Measurements from ENCODE around the gene TRPV4. TPM values are rescaled to one million over a fixed set of nuclear protein-coding genes. Genes with fewer than 3 reads are reported as not detected.
A peak's percentile ranks its signal among the peaks of the same experiment; 100 is the strongest.

Gene TRPV4
- total RNA-seq, 6 experiments from 2014 or later = 5.3 to 10.3 (median 6.7) TPM

DNA sequence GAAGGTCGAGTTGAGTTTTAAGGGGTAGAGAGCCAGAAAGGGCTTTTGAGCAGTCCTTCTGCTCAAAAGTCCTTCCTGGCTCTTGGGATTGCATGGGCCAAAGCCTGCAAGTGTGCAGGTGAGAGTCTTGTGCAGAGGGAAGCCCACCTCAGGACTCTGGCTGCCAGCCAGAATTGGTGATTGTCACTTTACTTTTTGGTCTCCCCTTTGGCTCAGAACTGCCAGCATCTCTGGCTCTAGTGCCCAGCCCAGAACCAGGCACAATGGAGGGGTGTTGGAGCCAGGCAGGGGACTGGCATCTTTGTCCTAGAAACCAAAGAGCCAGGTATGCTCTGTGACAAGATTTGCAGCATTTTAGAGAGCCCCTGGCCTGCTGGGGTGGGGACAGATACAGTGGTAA is 96.1 kb downstream of the TRPV4 start:
- peaks cover 0 to 43% (median 20%) of the 10 kb centered on the region in 4 donors for H3K4me1 ChIP-seq
- 43% methylated on average over 1 of the region's 1 CpG for WGBS (ENCODE audit: insufficient coverage, low coverage, low lambda C conversion rate, missing lambda C conversion rate)
- DNase-seq = peak; percentile 7 to 27 (median 11)
- no peak for ATAC-seq
- no peaks in the 10 kb centered on the region for H3K36me3 ChIP-seq
- peak overlapping the region in 1 of 3 donors; percentile 44 for H3K27ac ChIP-seq
- H3K9me3 ChIP-seq = no peaks in the 10 kb centered on the region
- no peaks in the 10 kb centered on the region for H3K27me3 ChIP-seq
- no peak overlapping the region for H3K4me3 ChIP-seq
- TF ChIP-seq CTCF (IDR thresholded peaks at IDR 0.05) (no peak), POLR2A (IDR thresholded peaks at IDR 0.05) (no peak)
- intact Hi-C loops (cut with DNase I) = no loop called here

DNA sequence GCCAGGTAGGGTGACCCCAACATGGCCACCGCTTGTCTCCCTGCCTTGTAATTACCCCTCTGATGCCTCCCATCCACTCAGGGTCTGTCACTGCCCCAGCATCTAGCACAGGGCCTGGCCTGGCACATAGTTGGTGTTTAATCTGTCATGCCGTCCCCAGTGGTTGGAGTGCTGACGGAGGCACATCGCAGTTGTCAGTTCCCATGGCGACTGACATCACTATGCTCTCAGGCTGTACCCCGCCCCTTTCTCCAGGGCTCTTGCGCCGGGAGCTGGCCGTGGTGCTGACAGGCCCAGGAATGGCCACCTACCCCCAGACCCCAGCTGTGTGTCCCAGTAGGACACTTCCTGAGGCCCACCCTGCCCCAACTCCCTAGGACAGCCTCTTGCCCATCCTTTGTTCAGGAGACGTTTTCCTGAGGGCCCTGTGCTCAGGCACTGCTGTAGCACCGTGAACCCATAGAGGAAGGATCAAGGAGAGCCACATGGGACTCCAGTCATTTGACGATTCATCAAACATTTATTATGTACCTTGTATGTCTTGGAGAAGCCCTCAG is 96.6 kb downstream of the TRPV4 start:
- TF ChIP-seq POLR2A (IDR thresholded peaks at IDR 0.05) = no peak
- TF ChIP-seq CTCF (IDR thresholded peaks at IDR 0.05) = no peak
- Histone ChIP-seq H3K4me3 (no peak overlapping the region), H3K27me3 (no peaks in the 10 kb centered on the region), H3K9me3 (no peaks in the 10 kb centered on the region), H3K27ac (no peak overlapping the region), H3K36me3 (no peaks in the 10 kb centered on the region), H3K4me1 (peaks cover 0 to 38% (median 18%) of the 10 kb centered on the region in 4 donors)
- peak in 2 of 4 donors; percentile 10 to 22 for ATAC-seq
- peak; percentile 16 to 52 (median 47) for DNase-seq
- intact Hi-C loops (cut with DNase I) = no loop called here
- WGBS (ENCODE audit: insufficient coverage, low coverage, low lambda C conversion rate, missing lambda C conversion rate) = 38% methylated on average over 6 of the region's 12 CpGs

- intact Hi-C loops (cut with DNase I) = no loop called here
- peak; percentile 53 to 90 (median 84) for DNase-seq
- no peak for TF ChIP-seq CTCF (IDR thresholded peaks at IDR 0.05)
- no peak for TF ChIP-seq POLR2A (IDR thresholded peaks at IDR 0.05)
- Histone ChIP-seq H3K9me3 (no peaks in the 10 kb centered on the region), H3K36me3 (no peaks in the 10 kb centered on the region), H3K4me3 (no peak overlapping the region), H3K27ac (no peak overlapping the region), H3K4me1 (peaks cover 0 to 37% (median 17%) of the 10 kb centered on the region in 4 donors), H3K27me3 (no peaks in the 10 kb centered on the region)
- 40% methylated on average over 6 of the region's 9 CpGs for whole genome bisulfite sequencing (ENCODE audit: insufficient coverage, low coverage, low lambda C conversion rate, missing lambda C conversion rate)
- peak; percentile 78 to 85 (median 84) for ATAC-seq
Observed at GRCh38 chr12:109735825-109736551, 97.2 kb downstream of the TRPV4 start.

DNA sequence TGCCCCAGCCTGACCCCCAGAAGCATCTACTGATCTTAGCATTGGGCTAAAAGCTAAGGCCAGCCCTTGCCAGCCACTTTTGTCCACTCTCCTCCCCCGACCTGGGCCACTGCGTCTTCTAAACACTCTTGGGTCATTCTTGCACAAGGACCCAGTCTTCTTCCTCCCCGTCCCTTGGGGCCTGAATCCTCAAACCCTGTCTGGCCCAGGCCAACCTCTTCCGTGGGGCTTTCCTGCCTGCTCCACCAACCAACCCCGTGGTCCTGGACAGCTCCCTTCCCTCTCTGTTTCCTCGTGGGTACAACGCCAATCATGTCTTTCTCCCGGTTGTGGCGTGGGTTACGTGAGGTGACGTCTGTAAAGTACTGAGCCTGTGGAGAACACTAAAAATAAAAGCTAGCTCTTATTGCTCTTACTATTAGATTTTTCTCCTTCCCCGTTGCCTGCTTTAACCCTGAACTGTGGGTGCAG is 98.1 kb downstream of the TRPV4 start:
- Histone ChIP-seq H3K4me1 (peaks cover 0 to 37% (median 17%) of the 10 kb centered on the region in 4 donors), H3K4me3 (no peak overlapping the region), H3K36me3 (no peaks in the 10 kb centered on the region), H3K27ac (no peak overlapping the region), H3K27me3 (no peaks in the 10 kb centered on the region), H3K9me3 (no peaks in the 10 kb centered on the region)
- ATAC-seq (no peak), DNase-seq (peak; percentile 12 to 37 (median 34))
- no peak for TF ChIP-seq CTCF (IDR thresholded peaks at IDR 0.05)
- TF ChIP-seq POLR2A (IDR thresholded peaks at IDR 0.05) = no peak
- 78% methylated on average over 10 of the region's 12 CpGs for WGBS (ENCODE audit: insufficient coverage, low coverage, low lambda C conversion rate, missing lambda C conversion rate)
- intact Hi-C loops (cut with DNase I) = no loop called here
